Trophoblast cell (in vitro differentiated cells and primary cell): ENCODE data around the gene NUAK2. TPM values are rescaled to one million over a fixed set of nuclear protein-coding genes. Genes with fewer than 3 reads are reported as not detected.
A peak's percentile ranks its signal among the peaks of the same experiment; 100 is the strongest.

ENCODE experiments used
- DNase-seq, 2 donors: peaks; one replicate each; pipeline ENCODE4 v3.0.0-alpha.2; 2016
- H2AFZ ChIP-seq: 2 replicates; pipeline ENCODE4 v1.6.1; 2013; ENCODE audit warnings: low read length, moderate library complexity, mild to moderate bottlenecking; ENCODE audit not compliant: insufficient read depth, poor library complexity
- H2AK5ac ChIP-seq: 2 replicates; pipeline ENCODE4 v1.6.1; 2013; ENCODE audit warnings: mild to moderate bottlenecking, low read length
- H2BK120ac ChIP-seq: 2 replicates; pipeline ENCODE4 v1.6.1; 2013; ENCODE audit warnings: low read length, mild to moderate bottlenecking, moderate library complexity; ENCODE audit not compliant: insufficient read depth, poor library complexity
- H2BK12ac ChIP-seq: 2 replicates; pipeline ENCODE4 v1.6.1; 2013; ENCODE audit warnings: mild to moderate bottlenecking, low read length, moderate library complexity
- H2BK5ac ChIP-seq: 2 replicates; pipeline ENCODE4 v1.6.1; 2013; ENCODE audit warnings: low read length, low read depth, moderate library complexity, mild to moderate bottlenecking; ENCODE audit not compliant: poor library complexity
- H3K14ac ChIP-seq: 2 replicates; pipeline ENCODE4 v1.6.1; 2013; ENCODE audit warnings: mild to moderate bottlenecking, low read length
- H3K18ac ChIP-seq: 2 replicates; pipeline ENCODE4 v1.6.1; 2013; ENCODE audit warnings: mild to moderate bottlenecking, low read length
- H3K23ac ChIP-seq: 2 replicates; pipeline ENCODE4 v1.6.1; 2013; ENCODE audit warnings: low read length
- H3K27ac ChIP-seq: 2 replicates; pipeline ENCODE4 v1.5.1; 2013; ENCODE audit warnings: low read depth, mild to moderate bottlenecking, inconsistent platforms, low read length, moderate library complexity
- H3K27me3 ChIP-seq: 2 replicates; pipeline ENCODE4 v1.6.1; 2013; ENCODE audit warnings: inconsistent platforms, mild to moderate bottlenecking, low read length, moderate library complexity; ENCODE audit not compliant: insufficient read depth
- H3K36me3 ChIP-seq, 2 experiments: 1 replicate in 1 of 2; 2 replicates in 1 of 2; pipeline ENCODE4 v1.6.1; 2013; ENCODE audit warnings: low read length in 2 of 2, mild to moderate bottlenecking in 2 of 2, moderate library complexity in 1 of 2; ENCODE audit not compliant: insufficient read depth in 2 of 2, control insufficient read depth in 1 of 2
- H3K4ac ChIP-seq: 2 replicates; pipeline ENCODE4 v1.6.1; 2013; ENCODE audit warnings: low read depth, mild to moderate bottlenecking, low read length, moderate library complexity
- H3K4me1 ChIP-seq, 2 experiments: 1 replicate in 1 of 2; 2 replicates in 1 of 2; pipeline ENCODE4 v1.6.1; 2013; ENCODE audit warnings: low read length in 2 of 2, mild to moderate bottlenecking in 2 of 2, moderate library complexity in 1 of 2; ENCODE audit not compliant: insufficient read depth in 2 of 2, control insufficient read depth in 1 of 2
- H3K4me2 ChIP-seq: 2 replicates; pipeline ENCODE4 v1.6.1; 2013; ENCODE audit warnings: inconsistent platforms, mild to moderate bottlenecking, low read length, moderate library complexity
- H3K4me3 ChIP-seq: 2 replicates; pipeline ENCODE4 v1.5.1; 2013; ENCODE audit warnings: mild to moderate bottlenecking, low read depth, low read length, inconsistent platforms
- H3K79me1 ChIP-seq: one replicate; pipeline ENCODE4 v1.6.1; 2013; ENCODE audit warnings: low read length
- H3K79me2 ChIP-seq: 2 replicates; pipeline ENCODE4 v1.6.1; 2013; ENCODE audit warnings: low read length, mild to moderate bottlenecking; ENCODE audit not compliant: control insufficient read depth, insufficient read depth, poor library complexity
- H3K9ac ChIP-seq: 2 replicates; pipeline ENCODE4 v1.6.1; 2013; ENCODE audit warnings: mild to moderate bottlenecking, low read length
- H3K9me3 ChIP-seq: 2 replicates; pipeline ENCODE4 v1.6.1; 2013; ENCODE audit warnings: low read depth, mild to moderate bottlenecking, control low read depth, inconsistent platforms, low read length; ENCODE audit not compliant: insufficient read depth
- H4K12ac ChIP-seq: 2 replicates; pipeline ENCODE4 v1.6.1; 2013; ENCODE audit warnings: low read depth, mild to moderate bottlenecking, low read length, moderate library complexity
- H4K8ac ChIP-seq: 2 replicates; pipeline ENCODE4 v1.6.1; 2013; ENCODE audit warnings: low read depth, mild to moderate bottlenecking, low read length, moderate library complexity
- H4K91ac ChIP-seq: one replicate; pipeline ENCODE4 v1.6.1; 2013; ENCODE audit warnings: low read depth, mild to moderate bottlenecking, low read length, moderate library complexity
- WGBS: extraction: QIAGEN DNeasy Blood & Tissue Kit; methylation state at CpG from one replicate; pipeline ENCODE4 v1.1.7; 2013; ENCODE audit warnings: missing lambda C conversion rate; ENCODE audit not compliant: insufficient read length, insufficient coverage; ENCODE audit errors: extremely low coverage; 5-methylcytosine and 5-hydroxymethylcytosine counted together
- polyA plus RNA-seq: library from polyadenylated mRNA; stranded (reverse); fragments of 200-250 nt; gene quantifications from 2 replicates; pipeline ENCODE4 v1.2.3, GENCODE V29; 2013

The NUAK2 gene
- 20.4 and 22.1 TPM in 2 replicates for polyA plus RNA-seq

- Histone ChIP-seq H3K18ac (peak within 1 kb of the TSS; percentile 90), H3K4me2 (peak within 1 kb of the TSS; percentile 67), H2AFZ (peak within 1 kb of the TSS; percentile 58), H3K79me2 (peaks cover 44% of the 10 kb centered on the region), H3K27ac (peak within 1 kb of the TSS; percentile 67), H2BK12ac (peak within 1 kb of the TSS; percentile 55), H2BK120ac (peak within 1 kb of the TSS; percentile 55), H4K8ac (peak within 1 kb of the TSS; percentile 73), H3K4me3 (peak within 1 kb of the TSS; percentile 96), H3K36me3 (peaks cover 13 to 14% of the 10 kb centered on the region in 2 experiments), H3K23ac (peak within 1 kb of the TSS; percentile 29), H4K12ac (peak within 1 kb of the TSS; percentile 49), H2AK5ac (peak within 1 kb of the TSS; percentile 21), H2BK5ac (peak within 1 kb of the TSS; percentile 84), H4K91ac (peak within 1 kb of the TSS; percentile 53), H3K27me3 (no peaks in the 10 kb centered on the region), H3K79me1 (peaks cover 25% of the 10 kb centered on the region), H3K9ac (peak within 1 kb of the TSS; percentile 96), H3K14ac (peak within 1 kb of the TSS; percentile 82), H3K4me1 (peaks cover 37 to 39% of the 10 kb centered on the region in 2 experiments), H3K4ac (peak within 1 kb of the TSS; percentile 97), H3K9me3 (no peaks in the 10 kb centered on the region)
- DNase-seq: peak; percentile 99
- no CpG with 5 or more reads among the region's 75 CpGs for WGBS
Observed at GRCh38 chr1:205321162-205321958, at the start of gene NUAK2. TSS of gene NUAK2 (minus strand) at chr1:205321745. CDS start at chr1:205321628, 117 bp downstream.

GRCh38 chr1:205370780-205371179 is 49.2 kb upstream of the NUAK2 start:
- Histone ChIP-seq H4K8ac (no peak overlapping the region), H3K4me3 (no peak overlapping the region), H3K4me1 (peaks cover 4 to 11% of the 10 kb centered on the region in 2 experiments), H4K91ac (no peak overlapping the region), H3K23ac (no peak overlapping the region), H3K79me1 (no peaks in the 10 kb centered on the region), H3K27ac (no peak overlapping the region), H2BK12ac (no peak overlapping the region), H3K79me2 (no peaks in the 10 kb centered on the region), H3K4ac (no peak overlapping the region), H3K18ac (no peak overlapping the region), H2AFZ (no peak overlapping the region), H3K9ac (no peak overlapping the region), H3K27me3 (no peaks in the 10 kb centered on the region), H3K4me2 (no peak overlapping the region), H3K9me3 (no peaks in the 10 kb centered on the region), H2AK5ac (no peak overlapping the region), H2BK5ac (no peak overlapping the region), H2BK120ac (no peak overlapping the region), H4K12ac (no peak overlapping the region), H3K14ac (no peak overlapping the region), H3K36me3 (no peaks in the 10 kb centered on the region)
- DNase-seq: no peak

- H3K18ac ChIP-seq: no peak overlapping the region
- no CpG with 5 or more reads among the region's 3 CpGs for WGBS
- H4K12ac ChIP-seq: no peak overlapping the region
- H3K4me1 ChIP-seq: peaks cover 4 to 11% of the 10 kb centered on the region in 2 experiments
- no peaks in the 10 kb centered on the region for H3K27me3 ChIP-seq
- no peak overlapping the region for H4K91ac ChIP-seq
- H3K79me2 ChIP-seq: no peaks in the 10 kb centered on the region
- H3K9me3 ChIP-seq: no peaks in the 10 kb centered on the region
- H2BK5ac ChIP-seq: no peak overlapping the region
- no peaks in the 10 kb centered on the region for H3K79me1 ChIP-seq
- H3K4ac ChIP-seq: no peak overlapping the region
- no peak overlapping the region for H2BK12ac ChIP-seq
- H3K9ac ChIP-seq: no peak overlapping the region
- no peak overlapping the region for H2AFZ ChIP-seq
- no peaks in the 10 kb centered on the region for H3K36me3 ChIP-seq
- no peak overlapping the region for H3K27ac ChIP-seq
- no peak overlapping the region for H3K23ac ChIP-seq
- no peak overlapping the region for H2AK5ac ChIP-seq
- H3K4me3 ChIP-seq: no peak overlapping the region
- no peak for DNase-seq
- H3K4me2 ChIP-seq: no peak overlapping the region
- H4K8ac ChIP-seq: no peak overlapping the region
- no peak overlapping the region for H3K14ac ChIP-seq
- no peak overlapping the region for H2BK120ac ChIP-seq
Observed at GRCh38 chr1:205369701-205370123, 48.2 kb upstream of the NUAK2 start.

- WGBS: no CpG with 5 or more reads among the region's 6 CpGs
- no peak for DNase-seq
- no peak overlapping the region for H3K4ac ChIP-seq
- H3K9me3 ChIP-seq: no peaks in the 10 kb centered on the region
- no peak overlapping the region for H3K18ac ChIP-seq
- H3K79me1 ChIP-seq: no peaks in the 10 kb centered on the region
- H2AFZ ChIP-seq: no peak overlapping the region
- H4K8ac ChIP-seq: no peak overlapping the region
- H3K27me3 ChIP-seq: no peaks in the 10 kb centered on the region
- no peak overlapping the region for H2BK120ac ChIP-seq
- peaks cover 4 to 6% of the 10 kb centered on the region in 2 experiments for H3K4me1 ChIP-seq
- H2AK5ac ChIP-seq: no peak overlapping the region
- no peak overlapping the region for H3K23ac ChIP-seq
- H3K14ac ChIP-seq: no peak overlapping the region
- no peak overlapping the region for H3K4me2 ChIP-seq
- H2BK5ac ChIP-seq: no peak overlapping the region
- no peak overlapping the region for H2BK12ac ChIP-seq
- no peak overlapping the region for H3K4me3 ChIP-seq
- H3K79me2 ChIP-seq: no peaks in the 10 kb centered on the region
- no peak overlapping the region for H4K12ac ChIP-seq
- no peak overlapping the region for H3K27ac ChIP-seq
- no peak overlapping the region for H3K9ac ChIP-seq
- H4K91ac ChIP-seq: no peak overlapping the region
- no peaks in the 10 kb centered on the region for H3K36me3 ChIP-seq
Observed at GRCh38 chr1:205368478-205368877, 46.9 kb upstream of the NUAK2 start.
